ENCODE data around the gene NPTX2.

NPTX2 gene

DNA sequence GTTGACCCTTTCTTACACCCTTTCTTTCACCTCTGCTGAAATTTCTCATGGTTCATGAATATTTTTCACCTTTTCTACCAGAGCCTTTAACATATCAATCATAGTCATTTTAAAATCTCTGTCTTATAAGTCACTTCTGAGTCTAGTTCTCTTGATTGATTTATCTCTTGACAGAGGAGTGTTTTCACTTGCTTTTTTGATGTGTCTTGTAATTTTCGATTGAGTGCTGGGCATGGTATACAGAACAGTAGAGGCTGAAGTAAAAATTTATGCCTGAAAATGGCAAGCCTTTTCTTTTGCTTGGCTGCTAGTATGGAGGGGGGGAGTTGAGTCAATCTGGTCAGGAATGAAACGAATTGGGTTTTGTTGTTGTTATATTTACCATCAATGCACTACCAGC is 41.2 kb upstream of the NPTX2 start (continued):
- TF ChIP-seq, protein P1, sequence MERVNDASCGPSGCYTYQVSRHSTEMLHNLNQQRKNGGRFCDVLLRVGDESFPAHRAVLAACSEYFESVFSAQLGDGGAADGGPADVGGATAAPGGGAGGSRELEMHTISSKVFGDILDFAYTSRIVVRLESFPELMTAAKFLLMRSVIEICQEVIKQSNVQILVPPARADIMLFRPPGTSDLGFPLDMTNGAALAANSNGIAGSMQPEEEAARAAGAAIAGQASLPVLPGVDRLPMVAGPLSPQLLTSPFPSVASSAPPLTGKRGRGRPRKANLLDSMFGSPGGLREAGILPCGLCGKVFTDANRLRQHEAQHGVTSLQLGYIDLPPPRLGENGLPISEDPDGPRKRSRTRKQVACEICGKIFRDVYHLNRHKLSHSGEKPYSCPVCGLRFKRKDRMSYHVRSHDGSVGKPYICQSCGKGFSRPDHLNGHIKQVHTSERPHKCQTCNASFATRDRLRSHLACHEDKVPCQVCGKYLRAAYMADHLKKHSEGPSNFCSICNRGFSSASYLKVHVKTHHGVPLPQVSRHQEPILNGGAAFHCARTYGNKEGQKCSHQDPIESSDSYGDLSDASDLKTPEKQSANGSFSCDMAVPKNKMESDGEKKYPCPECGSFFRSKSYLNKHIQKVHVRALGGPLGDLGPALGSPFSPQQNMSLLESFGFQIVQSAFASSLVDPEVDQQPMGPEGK (CRISPR knock-in tag; IDR thresholded peaks at IDR 0.05; ENCODE audit: borderline replicate concordance), result no peak
- no peak for TF ChIP-seq ISL1 (CRISPR knock-in tag; IDR thresholded peaks at IDR 0.05)
- no peak for TF ChIP-seq ZFP3 (CRISPR knock-in tag; IDR thresholded peaks at IDR 0.05)
- no peak for TF ChIP-seq ESRRG (CRISPR knock-in tag; IDR thresholded peaks at IDR 0.05)
- TF ChIP-seq OSR1 (CRISPR knock-in tag; IDR thresholded peaks at IDR 0.05), result no peak
- no peak for TF ChIP-seq TCF4 (CRISPR knock-in tag; IDR thresholded peaks at IDR 0.05; ENCODE audit: borderline replicate concordance)

DNA sequence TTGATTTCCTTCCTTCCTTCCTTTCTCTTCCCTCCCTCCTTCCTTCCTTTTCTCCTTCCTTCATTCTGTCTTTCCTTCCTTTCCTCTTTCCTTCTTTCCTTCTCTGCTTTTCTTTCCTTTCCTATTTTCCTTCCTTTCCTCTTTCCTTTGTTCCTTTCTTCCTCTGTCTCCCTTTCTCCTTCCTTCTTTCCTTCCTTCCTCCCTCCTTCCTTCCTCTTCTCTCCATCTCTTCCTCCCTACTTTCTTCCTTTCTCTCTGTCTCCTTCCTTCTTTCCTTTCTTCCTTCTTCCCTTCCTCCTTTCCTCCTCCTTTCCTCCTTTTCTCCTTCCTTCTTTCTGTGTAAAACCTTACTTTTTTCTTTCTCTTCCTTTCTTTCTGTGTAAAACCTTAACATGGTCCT is 32.3 kb upstream of the NPTX2 start:
- ATAC-seq, result no peak

DNA sequence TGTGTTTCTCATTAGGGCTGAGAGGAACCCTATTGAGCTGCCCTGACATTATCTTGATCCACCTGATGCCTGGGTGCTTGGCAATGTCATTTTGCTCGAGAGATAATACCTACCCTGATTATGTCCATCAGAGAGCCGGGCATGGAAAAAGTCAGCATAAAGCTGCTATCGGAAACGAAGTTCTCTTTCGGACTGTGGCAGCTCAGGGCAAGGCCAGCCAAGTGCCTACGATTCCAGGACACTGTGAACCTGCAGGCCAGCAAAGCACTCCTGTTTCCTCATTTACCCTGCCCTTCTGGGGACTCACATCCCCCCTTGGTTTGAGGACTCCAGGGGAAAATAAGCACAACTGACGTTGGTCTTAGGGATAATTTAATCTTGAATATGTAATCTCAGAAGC is 25.2 kb upstream of the NPTX2 start:
- TF ChIP-seq ESRRG (CRISPR knock-in tag; IDR thresholded peaks at IDR 0.05) (no peak), TCF4 (CRISPR knock-in tag; IDR thresholded peaks at IDR 0.05; ENCODE audit: borderline replicate concordance) (no peak), SNAI2 (CRISPR knock-in tag; IDR thresholded peaks at IDR 0.05) (no peak), RARB (CRISPR knock-in tag; IDR thresholded peaks at IDR 0.05) (no peak), TOX (CRISPR knock-in tag; IDR thresholded peaks at IDR 0.05; ENCODE audit: borderline replicate concordance) (no peak), ISL1 (CRISPR knock-in tag; IDR thresholded peaks at IDR 0.05) (no peak), PPARA (CRISPR knock-in tag; IDR thresholded peaks at IDR 0.05; ENCODE audit: borderline replicate concordance) (no peak), ZNF565 (CRISPR knock-in tag; conservative IDR thresholded peaks at IDR 0.05; ENCODE audit: low read depth) (no peak), ZNF70 (CRISPR knock-in tag; IDR thresholded peaks at IDR 0.05) (no peak)
- TF ChIP-seq, protein P2, sequence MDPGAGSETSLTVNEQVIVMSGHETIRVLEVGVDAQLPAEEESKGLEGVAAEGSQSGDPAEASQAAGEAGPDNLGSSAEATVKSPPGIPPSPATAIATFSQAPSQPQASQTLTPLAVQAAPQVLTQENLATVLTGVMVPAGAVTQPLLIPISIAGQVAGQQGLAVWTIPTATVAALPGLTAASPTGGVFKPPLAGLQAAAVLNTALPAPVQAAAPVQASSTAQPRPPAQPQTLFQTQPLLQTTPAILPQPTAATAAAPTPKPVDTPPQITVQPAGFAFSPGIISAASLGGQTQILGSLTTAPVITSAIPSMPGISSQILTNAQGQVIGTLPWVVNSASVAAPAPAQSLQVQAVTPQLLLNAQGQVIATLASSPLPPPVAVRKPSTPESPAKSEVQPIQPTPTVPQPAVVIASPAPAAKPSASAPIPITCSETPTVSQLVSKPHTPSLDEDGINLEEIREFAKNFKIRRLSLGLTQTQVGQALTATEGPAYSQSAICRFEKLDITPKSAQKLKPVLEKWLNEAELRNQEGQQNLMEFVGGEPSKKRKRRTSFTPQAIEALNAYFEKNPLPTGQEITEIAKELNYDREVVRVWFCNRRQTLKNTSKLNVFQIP (CRISPR knock-in tag; IDR thresholded peaks at IDR 0.05; ENCODE audit: borderline replicate concordance, low read depth), result no peak
- TF ChIP-seq, protein P1 (CRISPR knock-in tag; IDR thresholded peaks at IDR 0.05; ENCODE audit: borderline replicate concordance), result no peak
- ATAC-seq, result no peak

More for the DNA sequence above, 32.3 kb upstream of the NPTX2 start:
- TF ChIP-seq, protein P3, sequence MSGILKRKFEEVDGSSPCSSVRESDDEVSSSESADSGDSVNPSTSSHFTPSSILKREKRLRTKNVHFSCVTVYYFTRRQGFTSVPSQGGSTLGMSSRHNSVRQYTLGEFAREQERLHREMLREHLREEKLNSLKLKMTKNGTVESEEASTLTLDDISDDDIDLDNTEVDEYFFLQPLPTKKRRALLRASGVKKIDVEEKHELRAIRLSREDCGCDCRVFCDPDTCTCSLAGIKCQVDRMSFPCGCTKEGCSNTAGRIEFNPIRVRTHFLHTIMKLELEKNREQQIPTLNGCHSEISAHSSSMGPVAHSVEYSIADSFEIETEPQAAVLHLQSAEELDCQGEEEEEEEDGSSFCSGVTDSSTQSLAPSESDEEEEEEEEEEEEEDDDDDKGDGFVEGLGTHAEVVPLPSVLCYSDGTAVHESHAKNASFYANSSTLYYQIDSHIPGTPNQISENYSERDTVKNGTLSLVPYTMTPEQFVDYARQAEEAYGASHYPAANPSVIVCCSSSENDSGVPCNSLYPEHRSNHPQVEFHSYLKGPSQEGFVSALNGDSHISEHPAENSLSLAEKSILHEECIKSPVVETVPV (CRISPR knock-in tag; IDR thresholded peaks at IDR 0.05), result no peak
- TF ChIP-seq RARB (CRISPR knock-in tag; IDR thresholded peaks at IDR 0.05), result no peak
- no peak for TF ChIP-seq BACH2 (CRISPR knock-in tag; IDR thresholded peaks at IDR 0.05; ENCODE audit: borderline replicate concordance)
- TF ChIP-seq, protein P2 (CRISPR knock-in tag; IDR thresholded peaks at IDR 0.05; ENCODE audit: borderline replicate concordance, low read depth), result no peak
- TF ChIP-seq, protein P1 (CRISPR knock-in tag; IDR thresholded peaks at IDR 0.05; ENCODE audit: borderline replicate concordance), result no peak
- TF ChIP-seq ESRRG (CRISPR knock-in tag; IDR thresholded peaks at IDR 0.05), result no peak
- TF ChIP-seq ZNF70 (CRISPR knock-in tag; IDR thresholded peaks at IDR 0.05), result no peak

DNA sequence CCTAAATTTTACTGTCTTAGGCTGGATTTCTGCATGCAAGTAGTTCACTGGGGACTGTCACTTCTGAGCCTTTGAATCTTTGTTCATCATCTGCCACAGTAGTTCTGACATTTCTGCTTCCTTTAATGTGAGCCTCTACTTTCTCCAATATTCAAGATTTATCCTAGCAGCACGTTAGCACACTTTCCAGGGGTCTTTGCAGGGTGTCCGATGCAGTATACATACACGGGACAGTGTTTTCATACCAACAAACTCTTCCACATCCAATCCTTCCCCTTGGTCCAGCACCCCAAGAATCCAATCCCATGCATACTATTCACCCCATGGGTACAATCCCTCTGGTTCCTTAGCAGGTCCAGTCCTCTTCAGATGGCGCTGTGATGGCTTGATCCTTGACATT is 22.7 kb upstream of the NPTX2 start:
- TF ChIP-seq SNAI2 (CRISPR knock-in tag; IDR thresholded peaks at IDR 0.05) (no peak), ZNF70 (CRISPR knock-in tag; IDR thresholded peaks at IDR 0.05) (no peak), ESRRG (CRISPR knock-in tag; IDR thresholded peaks at IDR 0.05) (no peak)
- TF ChIP-seq, protein P3 (CRISPR knock-in tag; IDR thresholded peaks at IDR 0.05), result no peak
- TF ChIP-seq, protein P1 (CRISPR knock-in tag; IDR thresholded peaks at IDR 0.05; ENCODE audit: borderline replicate concordance), result no peak
- ATAC-seq, result no peak

All from SK-N-SH treated with all-trans-retinoic acid at 6 μM for 48 hours (cell line).